Measurements from ENCODE around the gene PRMT3. TPM values are rescaled to one million over a fixed set of nuclear protein-coding genes. Genes with fewer than 3 reads are reported as not detected.

PRMT3 gene
- total RNA-seq (2022) (23.1 and 24.0 TPM in 2 replicates), Bru-seq, nascent RNA (percentile 86 among the genes with signal in this experiment), BruChase-seq, experiment 1, labeled RNA remaining after a 6-hour chase (percentile 60 among the genes with signal in this experiment), BruChase-seq, experiment 2, labeled RNA remaining after a 2-hour chase (percentile 63 among the genes with signal in this experiment)
- long read RNA-seq, transcript PRMT3-202 (16 exons, 2,653 nt) = major isoform, 31 of 39 reads
- long read RNA-seq, partial matches to known transcripts = 3 of 39 reads
- long read RNA-seq, other reads (novel, unspliced or antisense) = 4 of 39 reads

- CTCF ChIA-PET = no interaction called here
- no peaks in the 10 kb centered on the region for H3K4me1 Mint-ChIP-seq (ENCODE audit: low read depth, unreplicated experiment)
- H3K27me3 Mint-ChIP-seq (ENCODE audit: unreplicated experiment) = no peaks in the 10 kb centered on the region
- BruUV-seq (replicated peaks) = no TSS peak
- DNase-seq = peak; percentile 98
- H3K9me3 Mint-ChIP-seq (ENCODE audit: low read depth, unreplicated experiment) = no peaks in the 10 kb centered on the region
- peak within 1 kb of the TSS; percentile 99 for H3K4me3 Mint-ChIP-seq (ENCODE audit: low read depth, unreplicated experiment)
- H3K27ac Mint-ChIP-seq (ENCODE audit: unreplicated experiment) = peak within 1 kb of the TSS; percentile 96
- intact Hi-C loops (cut with micrococcal nuclease; ENCODE audit: unreplicated experiment) = no loop called here
- peak; percentile 97 for TF ChIP-seq CTCF (IDR thresholded peaks at IDR 0.05; ENCODE audit: unreplicated experiment)
- peaks cover 37% of the 10 kb centered on the region for H3K36me3 Mint-ChIP-seq (ENCODE audit: insufficient read depth, unreplicated experiment)
Observed at GRCh38 chr11:20387261-20388095, at the start of gene PRMT3. Gene PRMT3 (plus strand): TSS chr11:20387716. CDS start chr11:20387747, 31 bp downstream.

GRCh38 chr11:20342347-20343141 lies 45.0 kb upstream of the PRMT3 start:
- peaks cover 91% of the 10 kb centered on the region for H3K27me3 Mint-ChIP-seq (ENCODE audit: unreplicated experiment)
- H3K36me3 Mint-ChIP-seq (ENCODE audit: insufficient read depth, unreplicated experiment) = no peaks in the 10 kb centered on the region
- intact Hi-C loops (cut with micrococcal nuclease; ENCODE audit: unreplicated experiment) = no loop called here
- no peak for TF ChIP-seq CTCF (IDR thresholded peaks at IDR 0.05; ENCODE audit: unreplicated experiment)
- CTCF ChIA-PET = no interaction called here
- DNase-seq = no peak
- no peaks in the 10 kb centered on the region for H3K4me1 Mint-ChIP-seq (ENCODE audit: low read depth, unreplicated experiment)
- H3K27ac Mint-ChIP-seq (ENCODE audit: unreplicated experiment) = no peak overlapping the region
- no peak overlapping the region for H3K4me3 Mint-ChIP-seq (ENCODE audit: low read depth, unreplicated experiment)
- no peaks in the 10 kb centered on the region for H3K9me3 Mint-ChIP-seq (ENCODE audit: low read depth, unreplicated experiment)
- BruUV-seq (replicated peaks) = no TSS peak

- H3K27me3 Mint-ChIP-seq (ENCODE audit: unreplicated experiment) = peaks cover 20% of the 10 kb centered on the region
- CTCF ChIA-PET = interaction anchor here (1.7 kb wide), 1 partner anchor 219 kb away, joined by 3 read pairs; no protein-coding TSS in a partner anchor
- peak; percentile 27 for DNase-seq
- H3K9me3 Mint-ChIP-seq (ENCODE audit: low read depth, unreplicated experiment) = no peaks in the 10 kb centered on the region
- peaks cover 33% of the 10 kb centered on the region for H3K4me1 Mint-ChIP-seq (ENCODE audit: low read depth, unreplicated experiment)
- peaks cover 5% of the 10 kb centered on the region for H3K36me3 Mint-ChIP-seq (ENCODE audit: insufficient read depth, unreplicated experiment)
- H3K27ac Mint-ChIP-seq (ENCODE audit: unreplicated experiment) = no peak overlapping the region
- intact Hi-C loops (cut with micrococcal nuclease; ENCODE audit: unreplicated experiment) = loop anchor here (1.0 to 10.0 kb wide), 3 partner anchors 107 to 786 kb away; no protein-coding TSS in a partner anchor
- no peak overlapping the region for H3K4me3 Mint-ChIP-seq (ENCODE audit: low read depth, unreplicated experiment)
- TF ChIP-seq CTCF (IDR thresholded peaks at IDR 0.05; ENCODE audit: unreplicated experiment) = no peak
- no TSS peak for BruUV-seq (replicated peaks)
Observed at GRCh38 chr11:20351136-20351535, 36.4 kb upstream of the PRMT3 start.

- no peak overlapping the region for H3K27ac Mint-ChIP-seq (ENCODE audit: unreplicated experiment)
Observed at GRCh38 chr11:20351751-20352262, 35.7 kb upstream of the PRMT3 start.

More at GRCh38 chr11:20351751-20352262, 35.7 kb upstream of the PRMT3 start:
- BruUV-seq (replicated peaks) = no TSS peak
- DNase-seq = no peak
- Mint-ChIP-seq H3K36me3 (ENCODE audit: insufficient read depth, unreplicated experiment) (peaks cover 5% of the 10 kb centered on the region), H3K27me3 (ENCODE audit: unreplicated experiment) (peaks cover 13% of the 10 kb centered on the region), H3K9me3 (ENCODE audit: low read depth, unreplicated experiment) (no peaks in the 10 kb centered on the region), H3K4me3 (ENCODE audit: low read depth, unreplicated experiment) (no peak overlapping the region), H3K4me1 (ENCODE audit: low read depth, unreplicated experiment) (peaks cover 37% of the 10 kb centered on the region)
- CTCF ChIA-PET = interaction anchor here (0.6 to 1.7 kb wide), 2 partner anchors 219 to 449 kb away, joined by 3 to 4 read pairs; no protein-coding TSS in a partner anchor
- no peak for TF ChIP-seq CTCF (IDR thresholded peaks at IDR 0.05; ENCODE audit: unreplicated experiment)
- intact Hi-C loops (cut with micrococcal nuclease; ENCODE audit: unreplicated experiment) = loop anchor here (1.0 to 10.0 kb wide), 3 partner anchors 108 to 787 kb away; no protein-coding TSS in a partner anchor
